Measurements from ENCODE around the gene ITGB1BP1.

DNA sequence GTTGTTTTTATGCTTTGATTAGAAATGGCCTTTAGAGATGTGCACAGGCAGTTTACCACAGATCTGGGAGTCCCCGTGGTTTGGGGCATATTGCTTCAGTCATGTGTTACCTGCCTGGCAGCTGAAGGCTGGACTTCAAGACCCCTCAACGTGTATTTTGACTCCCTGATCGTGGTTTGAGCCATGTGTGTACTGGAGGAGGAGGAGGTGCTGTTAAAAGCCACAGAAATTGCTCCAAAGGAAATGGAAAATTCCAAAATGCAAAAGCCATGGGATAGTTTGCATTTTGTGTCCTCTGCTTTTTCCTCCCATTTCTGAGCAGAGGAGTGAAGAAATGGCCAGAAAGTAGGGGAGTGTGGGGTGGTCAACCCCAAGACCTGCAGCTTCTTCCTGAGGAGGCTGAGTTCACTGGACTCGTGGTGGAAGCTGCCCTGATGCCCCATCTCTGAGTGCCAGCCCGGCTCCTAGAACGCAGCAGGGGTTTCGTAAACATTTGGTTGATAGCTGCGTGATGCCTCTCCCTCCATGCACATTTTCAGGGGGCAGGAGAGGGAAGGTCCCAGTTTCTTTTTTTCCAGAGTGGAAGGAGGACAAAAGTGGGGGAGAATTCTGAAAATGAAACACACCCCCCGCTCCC is 45.7 kb downstream of the ITGB1BP1 start:
- no peak for TF ChIP-seq SP1 (IDR thresholded peaks at IDR 0.05)
- TF ChIP-seq SUZ12 (IDR thresholded peaks at IDR 0.05) = no peak

All from HEK293T (cell line).